Measurements from ENCODE around the gene BMF. TPM values are rescaled to one million over a fixed set of nuclear protein-coding genes. Genes with fewer than 3 reads are reported as not detected.

BMF gene
- total RNA-seq, 4 donors from 2014 or later = 4.7 to 7.5 (median 6.0) TPM

DNA sequence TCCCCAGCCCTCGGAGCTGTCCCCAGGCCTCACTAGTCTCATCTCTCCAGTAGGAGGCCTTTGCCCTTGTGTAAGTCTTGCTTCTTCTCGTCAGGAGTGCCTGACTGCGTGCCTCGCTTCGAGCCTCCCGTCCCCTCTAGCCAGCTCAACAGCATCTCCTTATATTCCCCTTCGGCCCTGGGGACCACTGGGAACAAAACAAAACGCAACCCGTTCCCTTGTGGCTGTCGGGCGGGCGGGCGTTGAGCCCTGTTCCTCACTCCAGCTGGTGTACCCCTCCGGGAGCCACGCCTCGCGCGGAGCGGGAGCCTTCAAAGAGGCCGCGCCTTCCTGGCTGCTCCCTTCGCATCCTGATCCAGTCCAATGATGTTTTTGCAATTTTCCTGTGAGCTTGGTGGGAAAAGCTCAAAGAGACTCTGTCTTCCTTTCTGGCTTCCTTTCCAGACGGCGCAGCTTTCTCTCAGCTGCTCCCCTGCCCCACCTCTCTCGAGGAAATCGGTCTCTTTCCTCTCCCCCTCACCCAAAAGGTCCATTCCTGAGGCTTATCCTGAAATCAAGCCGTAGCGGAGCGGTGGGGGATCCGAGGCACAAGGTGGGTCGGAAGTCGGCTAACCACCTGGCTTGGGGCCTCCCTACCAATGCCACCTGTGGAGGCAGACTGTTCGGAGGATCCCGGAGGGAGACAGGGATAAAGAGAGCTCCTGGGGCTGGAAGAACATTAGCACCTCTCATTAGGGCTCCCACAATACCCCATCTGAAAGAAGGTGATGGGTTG lies 36.3 kb downstream of the BMF start:
- no peak for ATAC-seq
- WGBS, 2 donors (ENCODE audit: low coverage in 1 of 2) = 60 to 78% methylated on average over 3 to 11 of the region's 34 CpGs
- Histone ChIP-seq H3K9me3 (no peaks in the 10 kb centered on the region), H3K27ac (no peak overlapping the region), H3K4me3 (no peak overlapping the region), H3K27me3 (no peaks in the 10 kb centered on the region), H3K4me1 (peaks cover 6 to 30% (median 13%) of the 10 kb centered on the region in 3 donors), H3K36me3 (no peaks in the 10 kb centered on the region)
- TF ChIP-seq EP300 (IDR thresholded peaks at IDR 0.05) (no peak), CTCF (IDR thresholded peaks at IDR 0.05) (peak in 1 of 4 experiments; percentile 6)

DNA sequence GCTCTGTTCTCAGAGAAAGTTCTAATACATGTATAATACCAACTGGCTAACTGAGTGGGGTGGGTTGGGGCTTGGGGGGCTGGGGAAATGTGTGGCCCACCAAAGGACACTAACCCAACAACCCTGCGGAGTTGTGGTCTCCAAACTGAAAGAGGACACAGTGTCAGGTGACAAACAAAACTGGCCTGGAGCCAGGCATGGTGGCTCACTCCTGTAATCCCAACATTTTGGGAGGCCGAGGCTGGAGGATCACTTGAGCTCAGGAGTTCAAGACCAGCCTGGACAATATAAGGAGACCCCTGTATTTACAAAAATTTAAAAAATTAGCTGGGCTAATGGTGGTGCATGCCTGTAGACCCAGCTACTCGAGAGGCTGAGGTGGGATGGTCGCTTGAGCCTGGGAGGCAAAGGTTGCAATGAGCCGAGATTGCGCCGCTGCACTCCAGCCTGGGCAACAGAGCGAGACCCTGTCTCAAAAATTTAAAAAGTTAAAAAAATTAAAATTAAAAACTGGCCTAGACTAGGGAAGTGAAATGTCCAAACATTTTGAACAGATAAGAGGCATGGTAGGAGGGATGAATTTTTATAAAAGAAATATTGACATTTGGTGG lies 38.0 kb downstream of the BMF start:
- no peak for TF ChIP-seq POLR2AphosphoS5 (IDR thresholded peaks at IDR 0.05)
- no peak for TF ChIP-seq EP300 (IDR thresholded peaks at IDR 0.05)
- TF ChIP-seq CTCF (IDR thresholded peaks at IDR 0.05) = no peak
- TF ChIP-seq POLR2A (IDR thresholded peaks at IDR 0.05) = no peak
- Histone ChIP-seq H3K4me1 (peaks cover 6 to 30% (median 13%) of the 10 kb centered on the region in 3 donors), H3K36me3 (no peaks in the 10 kb centered on the region), H3K27ac (peak overlapping the region in 2 of 4 donors; percentile 68 to 78), H3K9me3 (no peaks in the 10 kb centered on the region), H3K27me3 (no peaks in the 10 kb centered on the region), H3K4me3 (no peak overlapping the region)
- ATAC-seq = no peak
- WGBS, 2 donors (ENCODE audit: low coverage in 1 of 2) = 99 to 100% methylated on average over 6 to 7 of the region's 8 CpGs

DNA sequence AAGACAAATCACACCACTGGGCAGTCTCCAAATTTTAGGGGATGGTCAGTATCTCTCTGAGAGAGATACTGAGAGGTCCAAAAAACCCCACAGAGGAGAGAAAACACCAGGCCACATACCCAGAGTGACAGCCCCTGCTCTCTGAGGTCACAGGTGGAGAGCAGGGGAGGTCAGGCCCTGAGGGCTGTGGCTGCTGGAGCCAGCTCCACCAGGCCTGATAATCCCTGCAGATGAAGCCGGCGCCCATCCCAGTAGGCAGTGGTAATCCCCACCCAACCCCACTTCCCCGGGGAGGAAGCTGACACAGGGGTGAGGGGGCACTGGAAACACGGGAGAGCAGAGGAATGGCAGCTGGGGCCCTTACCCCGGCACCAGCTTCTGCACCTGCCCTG lies 38.5 kb downstream of the BMF start:
- WGBS, 2 donors (ENCODE audit: low coverage in 1 of 2) = no CpG with 5 or more reads among the region's 5 CpGs
- ATAC-seq = no peak
- Histone ChIP-seq H3K27me3 (no peaks in the 10 kb centered on the region), H3K9me3 (no peaks in the 10 kb centered on the region), H3K27ac (peak overlapping the region in 3 of 4 donors; percentile 68 to 78 (median 76)), H3K36me3 (no peaks in the 10 kb centered on the region), H3K4me1 (peaks cover 6 to 30% (median 13%) of the 10 kb centered on the region in 3 donors), H3K4me3 (no peak overlapping the region)
- TF ChIP-seq EP300 (IDR thresholded peaks at IDR 0.05) = no peak
- no peak for TF ChIP-seq POLR2A (IDR thresholded peaks at IDR 0.05)
- TF ChIP-seq CTCF (IDR thresholded peaks at IDR 0.05) = no peak
- TF ChIP-seq POLR2AphosphoS5 (IDR thresholded peaks at IDR 0.05) = no peak

GRCh38 chr15:40069178-40070165 lies 39.2 kb downstream of the BMF start:
- Histone ChIP-seq H3K4me1 (peaks cover 6 to 30% (median 13%) of the 10 kb centered on the region in 3 donors), H3K4me3 (peak overlapping the region in 1 of 2 donors; percentile 16), H3K27me3 (no peaks in the 10 kb centered on the region), H3K27ac (peak overlapping the region; percentile 14 to 78 (median 72)), H3K36me3 (no peaks in the 10 kb centered on the region), H3K9me3 (no peaks in the 10 kb centered on the region)
- WGBS, 2 donors (ENCODE audit: low coverage in 1 of 2) = 73% methylated on average over 3 of the region's 32 CpGs; no CpG with 5 or more reads in 1 of the 2 donors
- ATAC-seq = peak; percentile 93
- TF ChIP-seq POLR2AphosphoS5 (IDR thresholded peaks at IDR 0.05) (peak; percentile 94), POLR2A (IDR thresholded peaks at IDR 0.05) (no peak)
